ENCODE measurements around the gene FCF1. TPM values are rescaled to one million over a fixed set of nuclear protein-coding genes. Genes with fewer than 3 reads are reported as not detected.

The FCF1 gene
- total RNA-seq, 4 donors from 2014 or later = 24.3 to 45.0 (median 31.2) TPM

DNA sequence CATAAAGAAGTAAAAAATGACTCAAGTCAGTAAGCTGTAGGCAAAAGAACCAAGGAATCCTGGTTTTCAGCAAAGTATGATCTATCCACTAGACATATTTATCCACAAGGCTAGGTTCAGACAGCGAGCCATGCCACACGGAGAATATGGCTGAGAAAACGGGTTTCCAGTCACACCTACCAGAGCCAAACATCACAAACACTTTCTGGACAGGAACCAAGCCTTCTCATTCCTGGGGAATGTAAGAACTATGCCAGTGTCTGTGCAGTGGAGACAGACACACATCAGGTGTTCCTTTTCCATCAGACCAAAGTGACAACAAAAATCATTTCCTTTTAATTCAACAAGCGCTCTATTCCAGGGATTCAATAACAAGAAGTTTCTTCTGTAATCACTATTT is 41.2 kb upstream of the FCF1 start:
- TF ChIP-seq, protein P1, sequence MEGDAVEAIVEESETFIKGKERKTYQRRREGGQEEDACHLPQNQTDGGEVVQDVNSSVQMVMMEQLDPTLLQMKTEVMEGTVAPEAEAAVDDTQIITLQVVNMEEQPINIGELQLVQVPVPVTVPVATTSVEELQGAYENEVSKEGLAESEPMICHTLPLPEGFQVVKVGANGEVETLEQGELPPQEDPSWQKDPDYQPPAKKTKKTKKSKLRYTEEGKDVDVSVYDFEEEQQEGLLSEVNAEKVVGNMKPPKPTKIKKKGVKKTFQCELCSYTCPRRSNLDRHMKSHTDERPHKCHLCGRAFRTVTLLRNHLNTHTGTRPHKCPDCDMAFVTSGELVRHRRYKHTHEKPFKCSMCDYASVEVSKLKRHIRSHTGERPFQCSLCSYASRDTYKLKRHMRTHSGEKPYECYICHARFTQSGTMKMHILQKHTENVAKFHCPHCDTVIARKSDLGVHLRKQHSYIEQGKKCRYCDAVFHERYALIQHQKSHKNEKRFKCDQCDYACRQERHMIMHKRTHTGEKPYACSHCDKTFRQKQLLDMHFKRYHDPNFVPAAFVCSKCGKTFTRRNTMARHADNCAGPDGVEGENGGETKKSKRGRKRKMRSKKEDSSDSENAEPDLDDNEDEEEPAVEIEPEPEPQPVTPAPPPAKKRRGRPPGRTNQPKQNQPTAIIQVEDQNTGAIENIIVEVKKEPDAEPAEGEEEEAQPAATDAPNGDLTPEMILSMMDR (IDR thresholded peaks at IDR 0.05; ENCODE audit: low read depth) = no peak

DNA sequence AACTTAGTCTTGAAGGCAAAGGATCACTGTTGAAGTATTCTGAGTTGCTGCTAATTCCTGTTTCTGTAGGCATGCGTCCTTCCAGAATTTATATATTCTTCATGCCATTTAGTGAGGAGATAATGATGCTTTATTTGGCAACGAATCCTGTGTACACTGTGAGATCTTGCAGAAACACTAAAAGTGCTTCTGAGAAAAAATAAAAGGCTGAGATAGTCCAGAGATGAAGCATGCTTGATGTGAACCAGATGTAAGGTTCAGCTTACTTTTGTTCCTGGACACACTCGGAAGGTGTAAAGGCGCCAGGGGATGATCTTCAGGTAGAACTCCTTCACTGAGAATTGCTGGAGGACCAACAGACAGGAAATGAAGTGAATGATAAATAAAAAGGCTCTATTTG is 39.2 kb upstream of the FCF1 start:
- TF ChIP-seq, protein P1 (IDR thresholded peaks at IDR 0.05; ENCODE audit: low read depth) = no peak

DNA sequence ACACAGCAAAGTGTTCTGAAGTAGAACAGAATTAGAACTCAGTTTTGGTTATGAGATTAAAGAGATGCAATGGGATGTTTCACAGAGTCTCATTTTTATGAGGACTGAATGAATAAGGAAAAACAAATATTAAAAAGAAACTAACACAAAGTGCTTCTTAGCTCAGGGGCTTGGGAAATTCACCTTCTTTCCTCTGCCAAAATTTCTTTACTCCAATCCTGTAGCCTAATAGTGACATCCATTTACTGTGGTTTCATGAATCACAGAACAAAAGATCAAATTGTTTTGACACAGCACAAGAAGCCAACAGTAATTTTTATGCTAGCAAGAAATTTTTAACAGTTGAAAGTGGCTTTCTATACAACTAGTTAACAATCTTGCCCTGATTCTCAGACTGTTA is 37.7 kb upstream of the FCF1 start:
- TF ChIP-seq, protein P1 (IDR thresholded peaks at IDR 0.05; ENCODE audit: low read depth) = no peak

DNA sequence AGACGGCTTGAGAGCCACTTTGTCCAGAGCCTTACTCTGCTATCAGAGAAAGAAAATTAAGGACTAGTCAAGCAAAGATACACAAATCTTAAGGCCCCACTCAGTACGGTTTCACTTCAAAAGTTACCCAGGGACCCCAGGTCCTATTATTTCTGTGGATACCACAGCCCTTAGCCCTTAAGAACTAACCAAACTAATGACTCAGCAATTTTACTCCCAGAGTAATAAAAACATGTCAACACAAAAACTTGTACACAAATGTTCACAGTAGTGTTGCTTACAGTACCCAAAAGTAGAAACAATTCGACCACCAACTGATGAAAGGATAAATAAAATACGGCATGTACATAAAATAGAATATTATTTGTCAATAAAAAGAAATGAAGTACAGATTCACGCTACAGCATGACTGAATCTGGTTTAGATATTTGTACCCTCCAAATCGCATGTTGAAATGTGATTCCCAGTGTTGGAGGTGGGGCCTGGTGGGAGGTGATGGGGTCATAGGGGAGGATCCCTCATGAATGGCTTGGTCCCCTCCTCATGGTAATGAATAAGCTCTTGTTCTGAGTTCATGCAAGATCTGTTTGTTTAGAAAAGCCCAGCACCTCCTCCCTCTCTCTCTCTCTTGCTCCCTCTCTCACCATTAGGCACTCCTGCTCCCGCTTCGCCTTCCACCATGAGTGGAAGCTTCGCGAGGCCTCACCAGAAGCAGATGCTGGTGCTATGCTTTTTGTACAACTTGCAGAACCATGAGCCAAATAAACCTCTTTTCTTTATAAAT is 30.6 kb upstream of the FCF1 start:
- TF ChIP-seq, protein P1 (IDR thresholded peaks at IDR 0.05; ENCODE audit: low read depth) = no peak

DNA sequence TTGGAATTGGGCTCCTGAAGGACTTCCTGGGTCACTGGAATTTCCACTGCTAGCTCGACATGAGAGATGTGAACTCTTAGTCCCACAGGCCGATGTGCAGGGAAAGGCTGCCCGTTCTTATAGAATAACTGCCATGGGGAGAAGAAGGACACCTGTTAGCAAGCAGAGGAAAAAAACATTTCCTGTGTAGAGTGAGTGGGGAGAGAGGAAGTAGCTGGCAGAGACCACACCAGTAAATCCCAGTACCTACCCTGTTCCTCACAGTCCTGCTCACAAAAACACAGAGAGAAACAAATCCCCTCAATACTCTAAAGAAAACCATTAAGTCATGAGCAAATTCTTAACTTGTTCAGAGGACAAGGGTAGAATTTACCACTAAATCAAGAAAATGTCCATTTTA is 29.5 kb upstream of the FCF1 start:
- TF ChIP-seq, protein P1 (IDR thresholded peaks at IDR 0.05; ENCODE audit: low read depth) = no peak

DNA sequence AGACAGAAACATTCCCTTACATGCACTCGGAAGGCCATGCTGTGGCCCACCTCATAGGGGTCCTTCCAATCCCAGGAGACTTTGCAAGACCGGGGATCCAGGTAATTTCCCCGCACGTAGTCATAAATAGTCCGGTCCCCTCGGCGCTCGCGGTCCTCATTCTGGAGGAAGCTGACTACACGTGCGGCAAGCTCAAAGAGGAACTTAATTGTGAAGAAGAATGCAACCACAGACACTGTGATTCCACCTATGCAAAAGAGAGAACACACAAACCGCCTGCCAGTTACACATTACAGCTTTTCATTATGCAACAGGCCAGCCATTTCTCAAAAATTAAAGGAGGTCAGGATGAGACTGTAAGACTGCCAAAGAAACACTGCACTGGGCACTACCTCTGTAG is 28.5 kb upstream of the FCF1 start:
- TF ChIP-seq, protein P1 (IDR thresholded peaks at IDR 0.05; ENCODE audit: low read depth) = no peak

DNA sequence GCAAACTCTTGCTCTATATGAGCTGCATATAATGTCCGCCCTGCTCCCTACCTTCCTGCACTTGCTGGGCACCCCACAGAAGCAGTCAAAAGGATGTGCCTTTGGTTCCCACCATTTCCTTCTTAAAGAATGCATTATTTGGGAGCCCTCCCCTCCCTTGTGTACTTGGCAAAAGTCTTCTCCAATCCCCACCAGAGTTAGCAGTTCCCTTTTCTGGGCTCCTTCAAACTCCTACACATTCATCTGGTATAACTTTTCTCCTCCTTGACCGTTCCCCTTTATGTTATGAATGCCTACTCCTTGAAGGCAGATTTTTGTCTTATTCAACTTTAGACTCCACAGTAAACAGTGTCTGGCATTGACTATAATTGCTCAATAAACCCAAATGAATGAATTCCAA is 27.9 kb upstream of the FCF1 start:
- TF ChIP-seq, protein P1 (IDR thresholded peaks at IDR 0.05; ENCODE audit: low read depth) = no peak
